OCI-LY7 (cell line): ENCODE data around the gene C16orf95. TPM values are rescaled to one million over a fixed set of nuclear protein-coding genes. Genes with fewer than 3 reads are reported as not detected.

ENCODE experiments used
- BruUV-seq: library from RNA; stranded (reverse); fragments of 400-500 nt; replicated peaks from 2 replicates; lab custom pipeline; 2021; lab: Mats Ljungman, UMichigan
- CTCF ChIA-PET: fragments of 300-600 bp; sonication (Branson Sonifier 250); formaldehyde crosslinking; loops from one replicate; lab custom pipeline; 2022; ENCODE audit warnings: antibody characterized with exemption; ENCODE audit not compliant: unreplicated experiment; lab: Charles Lee
- POLR2A ChIA-PET: fragments of 300-600 bp; sonication (Branson Sonifier 250); formaldehyde crosslinking; loops from one replicate; lab custom pipeline; 2022; ENCODE audit warnings: antibody characterized with exemption; lab: Charles Lee
- DNase-seq: peaks from one replicate; pipeline ENCODE4 v3.0.0-alpha.2; 2015; ENCODE audit warnings: low spot score
- H2AFZ ChIP-seq: fragments of 200-600 bp; sonication (generic), shearing (Covaris generic); 2 replicates; pipeline ENCODE4 v1.6.1; 2014; ENCODE audit warnings: mild to moderate bottlenecking, antibody characterized with exemption, low read length, moderate library complexity
- H3K27ac ChIP-seq: fragments of 200-600 bp; sonication (generic); 2 replicates; pipeline ENCODE4 v1.5.1; 2014; ENCODE audit warnings: mixed run types, low read depth, mild to moderate bottlenecking, moderate library complexity, low read length, inconsistent platforms; ENCODE audit not compliant: poor library complexity, severe bottlenecking
- H3K36me3 ChIP-seq: fragments of 200-600 bp; sonication (generic); 2 replicates; pipeline ENCODE4 v1.6.1; 2014; ENCODE audit warnings: mild to moderate bottlenecking, antibody characterized with exemption, low read length, moderate library complexity, mixed read lengths; ENCODE audit not compliant: insufficient read depth
- H3K4me1 ChIP-seq: fragments of 200-600 bp; sonication (generic); 2 replicates; pipeline ENCODE4 v1.5.1; 2014; ENCODE audit warnings: mild to moderate bottlenecking, low read length; ENCODE audit not compliant: insufficient read depth, poor library complexity, severe bottlenecking
- H3K4me2 ChIP-seq: fragments of 200-600 bp; sonication (generic); 2 replicates; pipeline ENCODE4 v1.6.1; 2014; ENCODE audit warnings: mild to moderate bottlenecking, low read length
- H3K4me3 ChIP-seq: fragments of 200-600 bp; sonication (generic); 2 replicates; pipeline ENCODE4 v1.5.1; 2014; ENCODE audit warnings: mild to moderate bottlenecking, low read depth, low read length; ENCODE audit not compliant: poor library complexity, severe bottlenecking
- H3K79me2 ChIP-seq: fragments of 200-600 bp; sonication (generic); 2 replicates; pipeline ENCODE4 v1.6.1; 2016; ENCODE audit warnings: low read depth, mild to moderate bottlenecking, low read length, moderate library complexity, mixed read lengths; ENCODE audit not compliant: insufficient read depth
- H3K9me2 ChIP-seq: fragments of 200-600 bp; sonication (generic); 2 replicates; pipeline ENCODE4 v1.6.1; 2016; ENCODE audit warnings: mild to moderate bottlenecking, low read length, mixed read lengths; ENCODE audit not compliant: insufficient read depth
- H3K9me3 ChIP-seq: fragments of 200-600 bp; sonication (generic); 2 replicates; pipeline ENCODE4 v1.6.1; 2014; ENCODE audit warnings: mild to moderate bottlenecking, mixed run types, low read length, mixed read lengths
- H4K20me1 ChIP-seq: fragments of 200-600 bp; sonication (generic); 2 replicates; pipeline ENCODE4 v1.6.1; 2014; ENCODE audit warnings: mild to moderate bottlenecking, antibody characterized with exemption, low read length, moderate library complexity, mixed read lengths; ENCODE audit not compliant: insufficient read depth
- CTCF ChIP-seq: fragments of 200-600 bp; sonication (generic); conservative IDR thresholded peaks from 2 replicates; pipeline ENCODE4 v1.5.1; 2014; ENCODE audit warnings: mild to moderate bottlenecking, antibody characterized with exemption, low read length, moderate library complexity, mixed read lengths
- EZH2phosphoT487 ChIP-seq: fragments of 200-600 bp; sonication (generic); IDR thresholded peaks from 2 replicates; pipeline ENCODE4 v1.6.1; 2018; ENCODE audit warnings: low read depth, borderline replicate concordance, mild to moderate bottlenecking, mixed run types, antibody characterized with exemption, low read length, moderate library complexity, mixed read lengths
- intact Hi-C: fragments of 100-400 bp; cut with micrococcal nuclease; formaldehyde crosslinking; loops from one replicate; pipeline ENCODE4 v1.10.0; 2022; ENCODE audit not compliant: unreplicated experiment
- total RNA-seq, 2 experiments: library from RNA; depleted of rRNA in 1 of 2; stranded (reverse); fragments of >200 nt in 1 of 2; shearing (Covaris generic) in 1 of 2; gene quantifications; 2 replicates each; pipeline ENCODE4 v1.2.3, GENCODE V29; 2014 to 2022

The C16orf95 gene
- total RNA-seq, 2 experiments from 2014 or later = 8.5 to 22.1 TPM

GRCh38 chr16:87328846-87329245, 11.7 kb upstream of the C16orf95 start:
- Histone ChIP-seq H3K9me2 (no peaks in the 10 kb centered on the region), H3K9me3 (no peaks in the 10 kb centered on the region), H3K4me1 (peaks cover 10% of the 10 kb centered on the region), H3K36me3 (peaks cover 35% of the 10 kb centered on the region), H3K4me2 (peak overlapping the region; percentile 15; the same call in 1 of the 2 replicates), H2AFZ (no peak overlapping the region), H3K27ac (peak overlapping the region; percentile 17), H3K4me3 (no peak overlapping the region), H4K20me1 (no peaks in the 10 kb centered on the region), H3K79me2 (no peaks in the 10 kb centered on the region)
- BruUV-seq = no TSS peak
- no peak for TF ChIP-seq CTCF
- POLR2A ChIA-PET = no interaction called here
- CTCF ChIA-PET = no interaction called here
- DNase-seq = peak; percentile 21
- intact Hi-C loops = no loop called here

- intact Hi-C loops = no loop called here
- no peak for DNase-seq
Measured at GRCh38 chr16:87327798-87328495, 10.8 kb upstream of the C16orf95 start.

More at GRCh38 chr16:87327798-87328495, 10.8 kb upstream of the C16orf95 start:
- H4K20me1 ChIP-seq = no peaks in the 10 kb centered on the region
- no TSS peak for BruUV-seq
- H3K27ac ChIP-seq = no peak overlapping the region
- peaks cover 10% of the 10 kb centered on the region for H3K4me1 ChIP-seq
- no peaks in the 10 kb centered on the region for H3K9me3 ChIP-seq
- H3K79me2 ChIP-seq = no peaks in the 10 kb centered on the region
- H3K4me2 ChIP-seq = no peak overlapping the region
- no peak overlapping the region for H3K4me3 ChIP-seq
- CTCF ChIA-PET = no interaction called here
- peaks cover 35% of the 10 kb centered on the region for H3K36me3 ChIP-seq
- no peak overlapping the region for H2AFZ ChIP-seq
- no peaks in the 10 kb centered on the region for H3K9me2 ChIP-seq
- POLR2A ChIA-PET = no interaction called here
- no peak for TF ChIP-seq EZH2phosphoT487
- TF ChIP-seq CTCF = no peak
